GM15510 (cell line): ENCODE data around the gene UBE2E2.

Experiments used
- POLR2A ChIP-seq: IDR thresholded peaks from 3 replicates; pipeline ENCODE4 v1.6.1; 2011; ENCODE audit warnings: borderline replicate concordance; ENCODE audit not compliant: insufficient read length; ENCODE audit errors: extremely low read depth

Gene UBE2E2

GRCh38 chr3:23489300-23490158 is 286.4 kb downstream of the UBE2E2 start:
- no peak for TF ChIP-seq POLR2A

- no peak for TF ChIP-seq POLR2A
Measured at GRCh38 chr3:23490459-23490858, 287.3 kb downstream of the UBE2E2 start.

- no peak for TF ChIP-seq POLR2A
Measured at GRCh38 chr3:23492057-23492456, 288.9 kb downstream of the UBE2E2 start.

- no peak for TF ChIP-seq POLR2A
Measured at GRCh38 chr3:23493889-23494288, 290.8 kb downstream of the UBE2E2 start.

- TF ChIP-seq POLR2A: no peak
Measured at GRCh38 chr3:23494967-23495366, 291.8 kb downstream of the UBE2E2 start.

GRCh38 chr3:23495507-23495906 is 292.4 kb downstream of the UBE2E2 start:
- TF ChIP-seq POLR2A: no peak

- TF ChIP-seq POLR2A: no peak
Measured at GRCh38 chr3:23496165-23496564, 293.0 kb downstream of the UBE2E2 start.

- TF ChIP-seq POLR2A: no peak
Measured at GRCh38 chr3:23497156-23497555, 294.0 kb downstream of the UBE2E2 start.

- TF ChIP-seq POLR2A: no peak
Measured at GRCh38 chr3:23501201-23501802, 298.2 kb downstream of the UBE2E2 start.

- TF ChIP-seq POLR2A: no peak
Measured at GRCh38 chr3:23508464-23508863, 305.3 kb downstream of the UBE2E2 start.

GRCh38 chr3:23518441-23518840 is 315.3 kb downstream of the UBE2E2 start:
- TF ChIP-seq POLR2A: no peak

GRCh38 chr3:23519314-23520208 is 316.4 kb downstream of the UBE2E2 start:
- TF ChIP-seq POLR2A: no peak

GRCh38 chr3:23527326-23527725 is 324.2 kb downstream of the UBE2E2 start:
- TF ChIP-seq POLR2A: no peak

GRCh38 chr3:23533596-23533995 is 330.5 kb downstream of the UBE2E2 start:
- no peak for TF ChIP-seq POLR2A

GRCh38 chr3:23533996-23534395 is 330.9 kb downstream of the UBE2E2 start:
- TF ChIP-seq POLR2A: no peak

GRCh38 chr3:23537101-23537551 is 334.0 kb downstream of the UBE2E2 start:
- no peak for TF ChIP-seq POLR2A

GRCh38 chr3:23539185-23539584 is 336.1 kb downstream of the UBE2E2 start:
- TF ChIP-seq POLR2A: no peak
